Measurements from ENCODE around the gene ARID3A. TPM values are rescaled to one million over a fixed set of nuclear protein-coding genes. Genes with fewer than 3 reads are reported as not detected.

The ARID3A gene
- total and polyA plus RNA-seq, 2 of the 8 experiments (the other 6 are each of a cell fraction or from before 2014, with no cell fraction given): 40.5 to 77.4 TPM

DNA sequence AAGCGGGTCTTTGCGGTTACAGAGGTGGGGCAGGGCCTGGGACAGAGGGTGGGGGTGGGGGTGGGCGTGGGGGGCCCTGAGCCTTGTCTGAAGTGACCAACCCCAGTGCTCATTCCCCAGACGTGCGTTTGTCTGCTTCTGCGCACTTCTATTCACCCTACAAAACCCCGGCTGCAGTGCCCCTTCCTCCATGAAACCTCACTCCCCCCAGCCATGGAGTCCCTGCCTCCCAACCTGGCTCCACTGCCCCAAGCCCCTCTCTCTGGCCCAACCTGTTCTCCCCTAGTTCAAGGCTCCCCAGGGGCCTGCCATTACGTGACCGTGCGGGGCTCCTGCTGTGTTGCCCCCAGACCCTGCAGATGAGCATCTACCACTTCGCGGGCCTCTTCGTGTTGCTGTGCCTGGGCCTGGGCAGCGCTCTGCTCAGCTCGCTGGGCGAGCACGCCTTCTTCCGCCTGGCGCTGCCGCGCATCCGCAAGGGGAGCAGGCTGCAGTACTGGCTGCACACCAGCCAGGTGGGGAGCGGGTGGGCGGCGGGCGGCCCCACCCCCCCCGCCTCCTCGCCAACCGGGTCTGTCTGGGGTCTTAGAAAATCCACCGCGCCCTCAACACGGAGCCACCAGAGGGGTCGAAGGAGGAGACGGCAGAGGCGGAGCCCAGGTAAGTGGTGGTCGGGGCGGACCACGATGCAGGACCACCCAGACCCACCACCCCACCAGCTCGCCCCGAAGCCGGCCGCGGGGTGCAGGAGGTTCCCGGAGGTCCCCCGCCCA, 82.6 kb downstream of the ARID3A start (continued):
- TF ChIP-seq, protein P1, sequence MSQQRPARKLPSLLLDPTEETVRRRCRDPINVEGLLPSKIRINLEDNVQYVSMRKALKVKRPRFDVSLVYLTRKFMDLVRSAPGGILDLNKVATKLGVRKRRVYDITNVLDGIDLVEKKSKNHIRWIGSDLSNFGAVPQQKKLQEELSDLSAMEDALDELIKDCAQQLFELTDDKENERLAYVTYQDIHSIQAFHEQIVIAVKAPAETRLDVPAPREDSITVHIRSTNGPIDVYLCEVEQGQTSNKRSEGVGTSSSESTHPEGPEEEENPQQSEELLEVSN (IDR thresholded peaks at IDR 0.05): no peak
- no peak for TF ChIP-seq SP4 (IDR thresholded peaks at IDR 0.05; ENCODE audit: low read length)
- TF ChIP-seq TAF1 (IDR thresholded peaks at IDR 0.05; ENCODE audit: low read depth, low read length): no peak
- TF ChIP-seq, protein P2, sequence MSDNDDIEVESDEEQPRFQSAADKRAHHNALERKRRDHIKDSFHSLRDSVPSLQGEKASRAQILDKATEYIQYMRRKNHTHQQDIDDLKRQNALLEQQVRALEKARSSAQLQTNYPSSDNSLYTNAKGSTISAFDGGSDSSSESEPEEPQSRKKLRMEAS (IDR thresholded peaks at IDR 0.05): no peak
- TF ChIP-seq, protein P3, sequence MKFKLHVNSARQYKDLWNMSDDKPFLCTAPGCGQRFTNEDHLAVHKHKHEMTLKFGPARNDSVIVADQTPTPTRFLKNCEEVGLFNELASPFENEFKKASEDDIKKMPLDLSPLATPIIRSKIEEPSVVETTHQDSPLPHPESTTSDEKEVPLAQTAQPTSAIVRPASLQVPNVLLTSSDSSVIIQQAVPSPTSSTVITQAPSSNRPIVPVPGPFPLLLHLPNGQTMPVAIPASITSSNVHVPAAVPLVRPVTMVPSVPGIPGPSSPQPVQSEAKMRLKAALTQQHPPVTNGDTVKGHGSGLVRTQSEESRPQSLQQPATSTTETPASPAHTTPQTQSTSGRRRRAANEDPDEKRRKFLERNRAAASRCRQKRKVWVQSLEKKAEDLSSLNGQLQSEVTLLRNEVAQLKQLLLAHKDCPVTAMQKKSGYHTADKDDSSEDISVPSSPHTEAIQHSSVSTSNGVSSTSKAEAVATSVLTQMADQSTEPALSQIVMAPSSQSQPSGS (IDR thresholded peaks at IDR 0.05; ENCODE audit: low read length): no peak
